H1 (cell line): ENCODE results near the gene CYB5R3. TPM values are rescaled to one million over a fixed set of nuclear protein-coding genes. Genes with fewer than 3 reads are reported as not detected.

Experiments
- CTCF ChIA-PET: fragments of 300-600 bp; sonication (Branson Sonifier 250); formaldehyde crosslinking; loops from one replicate; lab custom pipeline; 2021; ENCODE audit not compliant: partially characterized antibody; lab: Charles Lee
- POLR2A ChIA-PET: fragments of 300-600 bp; sonication (Branson Sonifier 250); formaldehyde crosslinking; loops from one replicate; lab custom pipeline; 2021; ENCODE audit warnings: inconsistent platforms; ENCODE audit not compliant: partially characterized antibody; lab: Charles Lee
- DNase-seq, 2 experiments: peaks; one replicate each; pipeline versions ENCODE4 v3.0.0 to v3.0.0-alpha.2; 2010 to 2022; ENCODE audit warnings: low spot score in 2 of 2, low read depth in 1 of 2, mixed read lengths in 1 of 2
- FAIRE-seq: peaks from 2 replicates; lab custom pipeline; 2011; peaks lifted over from hg19 to GRCh38; lab: Jason Lieb, UNC
- H2AFZ ChIP-seq: 2 replicates; pipeline ENCODE4 v1.8.1; 2012; ENCODE audit warnings: low read length, inconsistent platforms
- H2AK5ac ChIP-seq: 2 replicates; pipeline ENCODE4 v1.6.1; 2013; ENCODE audit warnings: low read depth, low read length
- H2BK120ac ChIP-seq: replicated peaks from 2 replicates; pipeline ENCODE3; 2013; ENCODE audit warnings: low read depth, low read length, inconsistent platforms
- H2BK12ac ChIP-seq: 2 replicates; pipeline ENCODE4 v1.6.1; 2013; ENCODE audit warnings: low read depth, low read length
- H2BK15ac ChIP-seq: 2 replicates; pipeline ENCODE4 v1.6.1; 2013; ENCODE audit warnings: low read length
- H2BK20ac ChIP-seq: 2 replicates; pipeline ENCODE4 v1.6.1; 2013; ENCODE audit warnings: low read length
- H2BK5ac ChIP-seq: 2 replicates; pipeline ENCODE4 v1.6.1; 2013; ENCODE audit warnings: low read depth, low read length
- H3K14ac ChIP-seq: 2 replicates; pipeline ENCODE4 v1.6.1; 2013; ENCODE audit warnings: inconsistent platforms; ENCODE audit not compliant: insufficient read length
- H3K18ac ChIP-seq: 2 replicates; pipeline ENCODE4 v1.6.1; 2013; ENCODE audit warnings: low read length; ENCODE audit errors: extremely low read depth
- H3K23ac ChIP-seq: 2 replicates; pipeline ENCODE4 v1.6.1; 2013; ENCODE audit warnings: inconsistent platforms; ENCODE audit not compliant: insufficient read length
- H3K23me2 ChIP-seq: 2 replicates; pipeline ENCODE4 v1.6.1; 2013; ENCODE audit warnings: low read depth, low read length
- H3K27ac ChIP-seq: 2 replicates; pipeline ENCODE4 v1.6.1; 2011; ENCODE audit warnings: low read depth, low read length, inconsistent platforms
- H3K27me3 ChIP-seq, 4 experiments: replicated peaks in 1 of 4; 1 replicate in 1 of 4; 2 replicates in 3 of 4; pipeline versions ENCODE4 v1.6.1 to v1.8.1; 2011 to 2013; ENCODE audit warnings: low read length in 3 of 4, mild to moderate bottlenecking in 3 of 4, inconsistent platforms in 2 of 4, mixed read lengths in 2 of 4, moderate library complexity in 1 of 4; ENCODE audit not compliant: control insufficient read depth in 3 of 4, insufficient read depth in 3 of 4; ENCODE audit errors: extremely low read depth in 1 of 4
- H3K36me3 ChIP-seq, 4 experiments: 2 replicates each; pipeline versions ENCODE4 v1.6.1 to v1.8.1; 2011 to 2013; ENCODE audit warnings: mild to moderate bottlenecking in 4 of 4, low read length in 3 of 4, moderate library complexity in 2 of 4, control low read depth in 1 of 4, inconsistent platforms in 1 of 4; ENCODE audit not compliant: insufficient read depth in 4 of 4, control insufficient read depth in 2 of 4
- H3K4ac ChIP-seq: replicated peaks from 2 replicates; pipeline ENCODE3; 2013; ENCODE audit warnings: low read length, low read depth, mixed read lengths, inconsistent platforms; ENCODE audit not compliant: insufficient read length
- H3K4me1 ChIP-seq, 4 experiments: replicated peaks in 1 of 4; 1 replicate in 1 of 4; 2 replicates in 3 of 4; pipeline versions ENCODE4 v1.6.1 to v1.8.1; 2011 to 2013; ENCODE audit warnings: low read length in 3 of 4, inconsistent platforms in 2 of 4, mixed read lengths in 1 of 4; ENCODE audit not compliant: insufficient read depth in 4 of 4, control insufficient read depth in 3 of 4
- H3K4me2 ChIP-seq, 2 experiments: 2 replicates each; pipeline versions ENCODE4 v1.6.1 to v1.8.1; 2011 to 2013; ENCODE audit warnings: low read depth in 2 of 2, low read length in 2 of 2, control low read depth in 1 of 2, inconsistent platforms in 1 of 2, mild to moderate bottlenecking in 1 of 2; ENCODE audit not compliant: insufficient read depth in 1 of 2
- H3K4me3 ChIP-seq, 4 experiments: fragments of 200-600, 300-600 bp in 1 of 4; sonication (generic), shearing (Covaris generic), sonication (Bioruptor Twin) in 1 of 4; 2 replicates each; pipeline versions ENCODE4 v1.5.1 to v1.8.1; 2011 to 2016; ENCODE audit warnings: low read length in 4 of 4, low read depth in 3 of 4, control low read depth in 2 of 4, inconsistent platforms in 2 of 4, mild to moderate bottlenecking in 2 of 4, mixed read lengths in 1 of 4, moderate library complexity in 1 of 4; ENCODE audit not compliant: insufficient read depth in 2 of 4; ENCODE audit errors: extremely low read depth in 1 of 4
- H3K56ac ChIP-seq: replicated peaks from 2 replicates; pipeline ENCODE3; 2013; ENCODE audit warnings: low read depth, mild to moderate bottlenecking, mixed read lengths, low read length, inconsistent platforms; ENCODE audit not compliant: insufficient read length
- H3K79me1 ChIP-seq: 2 replicates; pipeline ENCODE4 v1.6.1; 2013; ENCODE audit warnings: low read depth, low read length, control low read depth
- H3K79me2 ChIP-seq, 2 experiments: 2 replicates each; pipeline versions ENCODE4 v1.6.1 to v1.8.1; 2012 to 2013; ENCODE audit warnings: low read length in 2 of 2, mild to moderate bottlenecking in 2 of 2, inconsistent platforms in 1 of 2; ENCODE audit not compliant: insufficient read depth in 2 of 2, control insufficient read depth in 1 of 2
- H3K9ac ChIP-seq, 4 experiments: replicated peaks in 1 of 4; 1 replicate in 1 of 4; 2 replicates in 3 of 4; pipeline versions ENCODE4 v1.6.1 to v1.8.1; 2011 to 2013; ENCODE audit warnings: low read depth in 3 of 4, low read length in 3 of 4, control low read depth in 2 of 4, mild to moderate bottlenecking in 2 of 4, moderate library complexity in 2 of 4, inconsistent platforms in 1 of 4; ENCODE audit errors: extremely low read depth in 1 of 4
- H3K9me3 ChIP-seq, 2 experiments: 2 replicates each; pipeline versions ENCODE4 v1.6.1 to v1.8.1; 2012 to 2013; ENCODE audit warnings: mild to moderate bottlenecking in 2 of 2, moderate library complexity in 2 of 2, control low read depth in 1 of 2, inconsistent platforms in 1 of 2, low read depth in 1 of 2, low read length in 1 of 2, mixed read lengths in 1 of 2; ENCODE audit not compliant: insufficient read depth in 2 of 2
- H4K20me1 ChIP-seq, 2 experiments: replicated peaks in 1 of 2; 2 replicates each; pipeline versions ENCODE3 to v1.8.1; 2011 to 2013; ENCODE audit warnings: inconsistent platforms in 2 of 2, low read length in 2 of 2, mild to moderate bottlenecking in 1 of 2; ENCODE audit not compliant: insufficient read depth in 2 of 2, control insufficient read depth in 1 of 2
- H4K5ac ChIP-seq: 2 replicates; pipeline ENCODE4 v1.6.1; 2013; ENCODE audit warnings: low read length, low read depth, mixed read lengths, inconsistent platforms; ENCODE audit not compliant: insufficient read length
- H4K8ac ChIP-seq: 2 replicates; pipeline ENCODE4 v1.8.0; 2013; ENCODE audit warnings: mild to moderate bottlenecking, moderate library complexity, low read length, inconsistent platforms; ENCODE audit not compliant: insufficient read depth; ENCODE audit errors: extremely low read depth
- H4K91ac ChIP-seq: replicated peaks from 2 replicates; pipeline ENCODE3; 2013; ENCODE audit warnings: low read length, mixed read lengths, inconsistent platforms; ENCODE audit not compliant: insufficient read length
- EP300 ChIP-seq, 2 experiments: IDR thresholded peaks; 1 replicate in 1 of 2; 2 replicates in 1 of 2; pipeline ENCODE4 v1.6.1; 2011 to 2012; ENCODE audit warnings: low read depth in 2 of 2, low read length in 2 of 2, mild to moderate bottlenecking in 2 of 2, borderline replicate concordance in 1 of 2, inconsistent platforms in 1 of 2, moderate library complexity in 1 of 2
- SP2 ChIP-seq: IDR thresholded peaks from 2 replicates; pipeline ENCODE4 v1.6.1; 2012; ENCODE audit warnings: mild to moderate bottlenecking, low read length, inconsistent platforms
- WGBS, 2 experiments: shearing (Covaris generic) in 1 of 2; methylation state at CpG; one replicate each; pipeline versions ENCODE4 v1.1.6 to v1.1.7; 2013 to 2015; ENCODE audit warnings: low lambda C conversion rate in 2 of 2, mixed read lengths in 2 of 2, inconsistent platforms in 1 of 2, low coverage in 1 of 2, missing lambda C conversion rate in 1 of 2; ENCODE audit not compliant: insufficient replicate concordance in 2 of 2, insufficient coverage in 1 of 2, insufficient read length in 1 of 2; ENCODE audit errors: extremely low coverage in 1 of 2, missing lambda C conversion rate in 1 of 2; 5-methylcytosine and 5-hydroxymethylcytosine counted together
- polyA plus RNA-seq, 7 experiments: library from polyadenylated mRNA; depleted of rRNA in 3 of 7; stranded (reverse) in 5 of 7; unstranded in 2 of 7; fragments of >200 nt in 5 of 7; fragments of 200-250 nt in 2 of 7; gene quantifications; 1 replicate in 5 of 7; 2 replicates in 1 of 7; 4 replicates in 1 of 7; pipeline versions ENCODE4 v1.2.1 to v1.2.3, GENCODE V29; 2011 to 2013; ENCODE audit warnings: missing spikeins in 2 of 7, mixed read lengths in 2 of 7
- total RNA-seq: library from RNA; stranded (reverse); fragmentation: NEBNext Ultra II Directional; extraction: Animal tissue kit (Norgen Biotek cat#: 25700); gene quantifications from 2 replicates; pipeline ENCODE4 v1.2.1, GENCODE V29; 2021

CYB5R3 gene
- total and polyA plus RNA-seq, 2 of the 8 experiments (the other 6 are each of a cell fraction or from before 2014, with no cell fraction given): 75.3 to 113 TPM

DNA sequence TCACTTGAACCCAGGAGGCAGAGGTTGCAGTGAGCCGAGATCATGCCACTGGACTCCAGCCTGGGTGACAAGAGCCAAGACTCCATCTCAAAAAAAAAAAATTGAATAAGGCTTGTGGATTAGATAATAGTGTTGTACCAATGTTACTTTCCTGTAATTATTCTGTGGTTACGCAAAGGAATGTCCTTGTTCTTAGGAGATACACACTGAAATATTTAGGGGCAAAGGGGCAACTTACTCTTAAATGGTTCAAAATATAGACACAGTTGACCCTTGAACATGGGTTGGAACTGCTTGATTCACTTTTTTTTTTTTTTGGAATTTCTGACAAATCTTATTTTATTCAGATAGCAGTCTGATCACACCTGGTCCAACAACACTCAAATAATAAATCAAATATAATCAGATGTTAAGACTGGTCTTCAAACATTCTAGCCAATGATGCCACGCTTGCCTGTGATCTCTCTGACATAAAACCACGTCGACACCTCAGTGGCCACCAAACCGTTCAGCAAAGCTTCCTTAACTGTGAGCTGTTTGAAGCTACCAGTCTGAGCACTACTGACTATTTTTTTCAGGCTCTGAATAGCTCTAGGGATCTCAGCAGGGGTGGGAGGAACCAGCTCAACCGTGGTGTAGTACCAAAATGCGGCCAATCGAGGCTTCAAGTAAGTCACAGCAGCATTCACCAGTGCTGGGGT, 9.5 kb downstream of the CYB5R3 start:
- FAIRE-seq: no peak
- no peak overlapping the region for H2BK120ac ChIP-seq

More for the DNA sequence above, 9.5 kb downstream of the CYB5R3 start:
- Histone ChIP-seq H2BK12ac (no peak overlapping the region), H4K91ac (no peak overlapping the region), H3K27ac (no peak overlapping the region), H3K4me2 (no peak overlapping the region), H3K56ac (no peak overlapping the region), H3K4me1 (peaks cover 7 to 16% (median 12%) of the 10 kb centered on the region in 4 experiments), H3K18ac (no peak overlapping the region), H3K4ac (no peak overlapping the region), H3K23ac (no peak overlapping the region), H3K14ac (no peak overlapping the region), H2AK5ac (no peak overlapping the region), H2AFZ (no peak overlapping the region), H4K8ac (no peak overlapping the region), H2BK20ac (no peak overlapping the region), H2BK15ac (no peak overlapping the region), H3K27me3 (0 out of 7 replicates have a peak, but pooled peaks cover 0 to 2% (median 0%) of the 10 kb centered on the region in 4 experiments), H3K79me2 (peaks cover 0 to 21% of the 10 kb centered on the region in 2 experiments; a peak in 2 of 4 replicates), H3K4me3 (no peak overlapping the region), H3K9ac (no peak overlapping the region), H3K9me3 (no peaks in the 10 kb centered on the region), H2BK5ac (no peak overlapping the region), H3K79me1 (peaks cover 6% of the 10 kb centered on the region; the same call in 1 of the 2 replicates), H4K20me1 (peaks cover 3 to 7% of the 10 kb centered on the region in 2 experiments), H3K23me2 (no peaks in the 10 kb centered on the region), H4K5ac (no peak overlapping the region), H3K36me3 (peaks cover 0 to 7% (median 2%) of the 10 kb centered on the region in 4 experiments; a peak in 3 of 8 replicates)
- ChIA-PET CTCF (interaction anchor here (0.7 to 5.6 kb wide), 6 partner anchors 8 to 226 kb away, joined by 3 to 33 read pairs (median 4); no protein-coding TSS in a partner anchor), POLR2A (interaction anchor here (0.6 to 1.6 kb wide), 5 partner anchors 10 to 58 kb away, joined by 3 to 5 read pairs (median 3); partner anchors contain the start of genes CYB5R3 and POLDIP3)
- DNase-seq: no peak
- WGBS, 2 experiments: 83% methylated on average over 9 of the region's 9 CpGs; no CpG with 5 or more reads in 1 of the 2 experiments
- no peak for TF ChIP-seq SP2
- TF ChIP-seq EP300 (IDR thresholded peaks at IDR 0.05; ENCODE audit: borderline replicate concordance in 1 of 2, low read depth in 2 of 2, low read length in 2 of 2): no peak
